Measurements from ENCODE around the gene DDRGK1. TPM values are rescaled to one million over a fixed set of nuclear protein-coding genes. Genes with fewer than 3 reads are reported as not detected.

DDRGK1 gene
- total RNA-seq, 1 experiment from 2014 or later: 72.0 TPM

DNA sequence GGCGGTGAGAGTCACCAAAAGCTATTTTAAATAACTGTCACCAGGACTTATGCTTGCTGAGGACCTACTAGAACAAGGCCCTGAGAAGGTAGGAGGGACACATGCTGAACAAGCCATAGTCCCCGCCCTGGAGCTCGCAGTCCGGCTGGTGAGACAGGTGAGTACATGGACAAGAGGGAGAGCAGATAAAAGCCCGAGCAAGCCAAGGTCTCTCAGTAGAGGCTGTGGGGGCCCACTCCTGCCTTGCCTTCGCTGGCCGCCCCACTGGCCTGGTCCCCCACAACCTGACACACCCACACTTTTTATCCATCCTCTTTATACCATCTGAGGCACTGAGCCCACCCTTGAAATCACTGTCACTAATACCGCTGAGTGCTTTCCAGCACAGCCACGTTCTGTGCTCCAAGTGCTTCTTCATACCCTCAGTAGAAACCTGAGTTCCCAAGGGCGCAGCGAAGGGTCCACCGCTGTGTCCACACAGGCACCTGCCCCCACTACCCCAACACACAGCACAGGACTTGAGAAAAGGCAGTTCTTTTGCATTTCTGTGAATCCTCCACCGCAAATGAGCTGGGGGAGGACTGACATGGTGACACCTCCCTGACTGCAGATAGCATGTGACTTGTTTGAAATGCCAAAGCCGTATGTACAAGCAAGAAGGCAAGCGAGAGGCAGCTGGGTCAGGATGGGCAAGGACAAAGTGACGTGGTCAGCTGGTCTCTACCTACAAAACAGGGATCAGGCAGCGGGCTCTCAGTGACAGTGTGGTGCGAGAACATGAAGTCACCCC, 12.1 kb downstream of the DDRGK1 start:
- Histone ChIP-seq H3K36me3 (ENCODE audit: insufficient read depth, low read length, poor library complexity, severe bottlenecking) (peaks cover 56% of the 10 kb centered on the region), H3K4me1 (ENCODE audit: insufficient read depth, low read length, poor library complexity, severe bottlenecking) (no peaks in the 10 kb centered on the region), H3K27me3 (replicated peaks; ENCODE audit: insufficient read depth, low read depth, low read length, poor library complexity) (no peaks in the 10 kb centered on the region), H3K4me3 (ENCODE audit: low read depth, low read length, poor library complexity, severe bottlenecking) (no peak overlapping the region), H3K9me3 (ENCODE audit: low read depth, low read length, poor library complexity, severe bottlenecking) (no peaks in the 10 kb centered on the region), H3K27ac (ENCODE audit: low read depth, low read length, poor library complexity, severe bottlenecking) (no peak overlapping the region)
- BruUV-seq (replicated peaks): no TSS peak
- intact Hi-C loops (cut with micrococcal nuclease; ENCODE audit: unreplicated experiment): no loop called here
- CTCF ChIA-PET: no interaction called here
- TF ChIP-seq, protein P1, sequence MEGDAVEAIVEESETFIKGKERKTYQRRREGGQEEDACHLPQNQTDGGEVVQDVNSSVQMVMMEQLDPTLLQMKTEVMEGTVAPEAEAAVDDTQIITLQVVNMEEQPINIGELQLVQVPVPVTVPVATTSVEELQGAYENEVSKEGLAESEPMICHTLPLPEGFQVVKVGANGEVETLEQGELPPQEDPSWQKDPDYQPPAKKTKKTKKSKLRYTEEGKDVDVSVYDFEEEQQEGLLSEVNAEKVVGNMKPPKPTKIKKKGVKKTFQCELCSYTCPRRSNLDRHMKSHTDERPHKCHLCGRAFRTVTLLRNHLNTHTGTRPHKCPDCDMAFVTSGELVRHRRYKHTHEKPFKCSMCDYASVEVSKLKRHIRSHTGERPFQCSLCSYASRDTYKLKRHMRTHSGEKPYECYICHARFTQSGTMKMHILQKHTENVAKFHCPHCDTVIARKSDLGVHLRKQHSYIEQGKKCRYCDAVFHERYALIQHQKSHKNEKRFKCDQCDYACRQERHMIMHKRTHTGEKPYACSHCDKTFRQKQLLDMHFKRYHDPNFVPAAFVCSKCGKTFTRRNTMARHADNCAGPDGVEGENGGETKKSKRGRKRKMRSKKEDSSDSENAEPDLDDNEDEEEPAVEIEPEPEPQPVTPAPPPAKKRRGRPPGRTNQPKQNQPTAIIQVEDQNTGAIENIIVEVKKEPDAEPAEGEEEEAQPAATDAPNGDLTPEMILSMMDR (conservative IDR thresholded peaks at IDR 0.05; ENCODE audit: low read depth, low read length): no peak
- TF ChIP-seq EZH2 (IDR thresholded peaks at IDR 0.05; ENCODE audit: borderline replicate concordance, low read depth, low read length, poor library complexity, severe bottlenecking): no peak
- no peak for DNase-seq (ENCODE audit: low spot score)
- POLR2A ChIA-PET (ENCODE audit: low non-redundant PET): no interaction called here

DNA sequence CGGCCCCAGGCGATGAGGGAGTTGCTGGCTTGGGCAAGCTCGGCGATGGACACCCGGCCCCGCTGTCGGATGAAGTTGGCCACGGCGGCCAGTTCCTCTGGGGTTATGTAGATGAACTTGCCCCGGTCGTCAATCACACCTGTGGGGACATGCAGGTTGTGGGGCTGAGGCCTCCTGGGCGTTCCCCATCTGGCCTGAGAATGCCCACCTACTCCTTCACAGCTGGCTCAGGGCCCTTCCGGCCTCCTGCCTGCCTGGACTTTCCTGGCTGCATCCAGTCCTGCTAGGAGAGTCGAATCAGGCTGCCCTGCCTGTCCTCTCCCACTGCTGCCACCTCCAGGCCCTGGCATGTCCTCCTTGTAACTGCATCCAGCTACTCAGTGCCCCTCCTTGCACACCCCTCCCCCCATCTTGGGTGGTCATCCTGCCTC, 13.8 kb downstream of the DDRGK1 start:
- Histone ChIP-seq H3K9me3 (ENCODE audit: low read depth, low read length, poor library complexity, severe bottlenecking) (no peaks in the 10 kb centered on the region), H3K4me3 (ENCODE audit: low read depth, low read length, poor library complexity, severe bottlenecking) (no peak overlapping the region), H3K27me3 (replicated peaks; ENCODE audit: insufficient read depth, low read depth, low read length, poor library complexity) (no peaks in the 10 kb centered on the region), H3K36me3 (ENCODE audit: insufficient read depth, low read length, poor library complexity, severe bottlenecking) (peaks cover 47% of the 10 kb centered on the region), H3K27ac (ENCODE audit: low read depth, low read length, poor library complexity, severe bottlenecking) (no peak overlapping the region), H3K4me1 (ENCODE audit: insufficient read depth, low read length, poor library complexity, severe bottlenecking) (no peaks in the 10 kb centered on the region)
- TF ChIP-seq EZH2 (IDR thresholded peaks at IDR 0.05; ENCODE audit: borderline replicate concordance, low read depth, low read length, poor library complexity, severe bottlenecking): no peak
- TF ChIP-seq, protein P1 (conservative IDR thresholded peaks at IDR 0.05; ENCODE audit: low read depth, low read length): no peak
- CTCF ChIA-PET: interaction anchor here (0.5 kb wide), 1 partner anchor 551 kb away, joined by 5 read pairs; no protein-coding TSS in a partner anchor
- intact Hi-C loops (cut with micrococcal nuclease; ENCODE audit: unreplicated experiment): no loop called here
- POLR2A ChIA-PET (ENCODE audit: low non-redundant PET): no interaction called here
- no peak for DNase-seq (ENCODE audit: low spot score)
- BruUV-seq (replicated peaks): no TSS peak

DNA sequence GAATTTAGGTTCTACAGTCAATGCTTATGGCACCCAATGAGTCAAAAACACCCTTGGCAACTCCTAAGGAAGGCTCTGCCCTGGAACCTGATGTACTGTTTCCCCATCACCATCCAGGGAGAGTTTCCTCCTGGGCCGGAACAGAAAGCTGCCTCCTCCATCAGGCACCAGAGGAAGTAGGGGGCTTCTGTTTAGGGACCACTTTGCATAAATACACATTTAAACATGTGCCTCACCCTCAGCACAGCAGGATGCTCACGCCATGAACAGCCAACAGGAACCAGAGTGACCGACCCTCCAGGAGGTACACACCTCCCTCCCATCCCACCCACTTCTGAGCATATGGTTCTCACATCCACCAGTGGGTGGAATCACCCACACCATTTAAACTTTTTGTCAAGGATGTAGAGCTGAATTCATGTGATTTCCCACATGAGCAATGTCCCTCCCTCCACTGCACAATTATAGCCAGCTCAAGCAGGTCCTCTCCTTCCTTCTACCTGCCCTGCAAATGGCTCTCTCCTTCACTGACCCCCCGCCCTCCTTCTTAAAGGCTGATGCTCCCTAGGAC, 14.8 kb downstream of the DDRGK1 start:
- Histone ChIP-seq H3K36me3 (ENCODE audit: insufficient read depth, low read length, poor library complexity, severe bottlenecking) (peaks cover 37% of the 10 kb centered on the region), H3K9me3 (ENCODE audit: low read depth, low read length, poor library complexity, severe bottlenecking) (no peaks in the 10 kb centered on the region), H3K4me1 (ENCODE audit: insufficient read depth, low read length, poor library complexity, severe bottlenecking) (no peaks in the 10 kb centered on the region), H3K4me3 (ENCODE audit: low read depth, low read length, poor library complexity, severe bottlenecking) (no peak overlapping the region), H3K27ac (ENCODE audit: low read depth, low read length, poor library complexity, severe bottlenecking) (no peak overlapping the region), H3K27me3 (replicated peaks; ENCODE audit: insufficient read depth, low read depth, low read length, poor library complexity) (no peaks in the 10 kb centered on the region)
- CTCF ChIA-PET: no interaction called here
- DNase-seq (ENCODE audit: low spot score): no peak
- TF ChIP-seq EZH2 (IDR thresholded peaks at IDR 0.05; ENCODE audit: borderline replicate concordance, low read depth, low read length, poor library complexity, severe bottlenecking): no peak
- TF ChIP-seq, protein P1 (conservative IDR thresholded peaks at IDR 0.05; ENCODE audit: low read depth, low read length): no peak
- intact Hi-C loops (cut with micrococcal nuclease; ENCODE audit: unreplicated experiment): no loop called here
- POLR2A ChIA-PET (ENCODE audit: low non-redundant PET): no interaction called here
- BruUV-seq (replicated peaks): no TSS peak
